H1 (cell line): ENCODE results near the gene PXMP4. TPM values are rescaled to one million over a fixed set of nuclear protein-coding genes. Genes with fewer than 3 reads are reported as not detected.

Experiments used
- BCL11A ChIP-seq, 2 experiments: IDR thresholded peaks; one replicate each; pipeline ENCODE4 v1.6.1; 2011; ENCODE audit warnings: low read depth in 2 of 2, low read length in 2 of 2, mild to moderate bottlenecking in 2 of 2
- JUND ChIP-seq: IDR thresholded peaks from 2 replicates; pipeline ENCODE4 v1.6.1; 2011; ENCODE audit warnings: mild to moderate bottlenecking, improper control_type of control experiment, low read length
- RFX5 ChIP-seq: IDR thresholded peaks from 2 replicates; pipeline ENCODE4 v1.6.1; 2011; ENCODE audit warnings: low read depth, low read length, improper control_type of control experiment, borderline replicate concordance
- polyA plus RNA-seq, 7 experiments: library from polyadenylated mRNA; depleted of rRNA in 3 of 7; stranded (reverse) in 5 of 7; unstranded in 2 of 7; fragments of >200 nt in 5 of 7; fragments of 200-250 nt in 2 of 7; gene quantifications; 1 replicate in 5 of 7; 2 replicates in 1 of 7; 4 replicates in 1 of 7; pipeline versions ENCODE4 v1.2.1 to v1.2.3, GENCODE V29; 2011 to 2013; ENCODE audit warnings: missing spikeins in 2 of 7, mixed read lengths in 2 of 7
- total RNA-seq: library from RNA; stranded (reverse); fragmentation: NEBNext Ultra II Directional; extraction: Animal tissue kit (Norgen Biotek cat#: 25700); gene quantifications from 2 replicates; pipeline ENCODE4 v1.2.1, GENCODE V29; 2021
- TF ChIP-seq, protein P1 (sequence below): IDR thresholded peaks from 2 replicates; pipeline ENCODE4 v1.6.1; 2012; ENCODE audit warnings: inconsistent platforms

PXMP4 gene
- total and polyA plus RNA-seq, 2 of the 8 experiments (the other 6 are each of a cell fraction or from before 2014, with no cell fraction given) = 3.3 to 3.4 TPM

DNA sequence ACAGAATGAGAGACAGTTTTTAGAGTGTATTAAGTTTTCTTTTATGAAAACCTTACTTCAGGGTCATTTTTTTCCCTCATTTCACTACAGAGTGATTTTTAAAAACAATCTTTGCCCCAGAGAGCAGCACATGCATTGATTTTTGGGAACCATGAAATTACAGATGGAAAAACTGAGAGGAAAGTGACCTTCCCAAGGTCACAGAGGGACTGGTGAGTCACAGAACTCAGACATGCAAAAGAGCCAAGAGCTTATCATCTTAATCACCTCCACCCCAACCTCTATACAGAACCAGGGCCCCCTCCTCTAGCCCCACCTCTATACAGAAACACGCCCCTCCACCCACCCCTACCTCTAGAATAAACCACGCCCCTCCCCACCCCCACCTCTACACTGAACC is 10.7 kb downstream of the PXMP4 start (continued):
- TF ChIP-seq, protein P1, sequence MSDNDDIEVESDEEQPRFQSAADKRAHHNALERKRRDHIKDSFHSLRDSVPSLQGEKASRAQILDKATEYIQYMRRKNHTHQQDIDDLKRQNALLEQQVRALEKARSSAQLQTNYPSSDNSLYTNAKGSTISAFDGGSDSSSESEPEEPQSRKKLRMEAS = no peak
- TF ChIP-seq BCL11A (IDR thresholded peaks at IDR 0.05; ENCODE audit: low read depth in 2 of 2, low read length in 2 of 2) = no peak
- TF ChIP-seq RFX5 = no peak
- TF ChIP-seq JUND = no peak
